Measurements from ENCODE around the gene DNAAF5.

Gene DNAAF5

DNA sequence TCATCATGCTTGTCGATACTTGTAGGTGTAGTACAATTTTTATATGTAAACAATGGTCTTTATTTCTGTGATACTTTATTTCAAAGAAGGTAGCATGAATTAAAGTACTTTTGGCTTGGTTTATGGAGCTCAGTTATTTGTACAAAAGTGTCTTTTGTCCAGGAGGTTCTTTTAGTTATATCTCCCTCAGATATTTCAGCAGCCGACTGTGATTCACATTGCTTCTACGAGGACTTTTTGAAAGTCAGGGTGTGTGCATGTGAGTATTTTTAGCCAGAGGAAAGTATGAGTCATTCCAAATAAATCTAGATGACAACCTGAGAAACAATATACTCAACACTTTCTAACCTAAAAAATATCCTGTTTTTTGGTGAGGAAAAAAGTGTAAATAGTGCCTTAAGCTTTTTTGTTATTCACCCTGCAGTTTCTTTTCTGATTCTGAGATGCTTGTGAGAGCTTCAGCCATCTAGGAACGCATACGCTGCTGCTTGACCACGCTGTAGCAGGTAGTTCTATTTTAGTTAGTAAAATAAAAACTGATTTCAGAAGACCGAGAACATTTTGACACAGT lies 105.2 kb downstream of the DNAAF5 start:
- peak in 1 of 58 donors; percentile 45 for DNase-seq

DNA sequence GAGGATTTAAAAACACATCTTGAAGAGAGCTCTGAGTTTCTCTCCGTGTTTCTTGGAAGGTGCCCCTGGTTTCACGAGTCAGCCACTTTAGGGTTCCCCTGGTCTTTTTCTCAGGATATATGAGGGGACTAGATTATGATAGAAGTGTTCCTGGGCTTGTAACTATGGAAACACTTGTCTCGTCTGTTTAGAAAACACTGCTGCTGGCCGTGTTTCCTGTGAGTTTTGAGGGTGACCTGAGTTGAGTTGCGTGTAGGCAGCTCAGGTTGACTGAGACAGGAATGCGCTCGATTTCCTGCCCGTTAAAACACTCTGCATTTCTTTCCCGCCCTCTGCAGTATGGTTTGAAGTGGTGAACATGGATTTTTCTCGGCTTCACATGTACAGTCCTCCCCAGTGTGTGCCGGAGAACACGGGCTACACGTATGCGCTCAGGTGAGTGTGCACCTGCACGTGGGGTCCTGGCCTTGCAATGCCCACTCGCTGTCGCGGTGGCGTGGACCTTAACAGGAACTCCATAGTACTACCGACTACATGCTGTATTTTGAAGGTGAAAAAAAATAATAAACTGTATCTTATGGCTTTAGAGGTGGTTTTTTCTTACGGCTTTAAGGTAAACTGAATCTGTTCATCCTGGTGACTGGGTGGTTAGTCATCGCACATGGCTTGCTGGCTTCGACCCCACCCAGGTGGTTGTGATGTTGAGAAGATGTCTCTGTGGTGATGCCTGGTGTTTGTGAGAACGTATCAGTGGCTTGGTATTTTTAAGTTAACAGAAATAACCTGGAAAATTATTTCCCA lies 105.9 kb downstream of the DNAAF5 start, which contains the start of gene SUN1:
Gene SUN1, plus strand, starts transcription at position 310 of the 801 bp plus-strand sequence. Its CDS starts 49 bp downstream, at position 359.
- DNase-seq, result no peak

DNA sequence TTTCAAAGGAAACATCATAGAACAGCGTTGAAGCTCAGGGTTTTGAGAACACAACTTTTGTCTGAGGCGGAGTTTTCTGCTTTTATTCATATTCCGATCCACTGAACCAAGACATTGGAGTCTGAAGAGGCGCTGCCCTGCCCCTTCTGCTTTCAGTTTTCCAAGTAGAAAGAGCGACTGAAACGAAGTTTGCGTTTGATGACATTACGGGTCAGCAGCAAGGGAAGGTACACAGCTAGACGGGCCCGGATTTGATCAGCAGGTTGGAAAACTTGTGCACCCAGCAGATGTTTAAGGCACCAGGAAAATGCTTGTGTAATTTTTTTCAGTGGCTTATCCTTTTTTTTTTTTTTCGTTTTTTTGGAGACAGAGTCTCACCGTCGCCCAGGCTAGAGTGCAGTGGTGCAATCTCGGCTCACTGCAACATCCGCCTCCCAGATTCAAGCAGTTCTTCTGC lies 106.5 kb downstream of the DNAAF5 start:
- no peak for DNase-seq

DNA sequence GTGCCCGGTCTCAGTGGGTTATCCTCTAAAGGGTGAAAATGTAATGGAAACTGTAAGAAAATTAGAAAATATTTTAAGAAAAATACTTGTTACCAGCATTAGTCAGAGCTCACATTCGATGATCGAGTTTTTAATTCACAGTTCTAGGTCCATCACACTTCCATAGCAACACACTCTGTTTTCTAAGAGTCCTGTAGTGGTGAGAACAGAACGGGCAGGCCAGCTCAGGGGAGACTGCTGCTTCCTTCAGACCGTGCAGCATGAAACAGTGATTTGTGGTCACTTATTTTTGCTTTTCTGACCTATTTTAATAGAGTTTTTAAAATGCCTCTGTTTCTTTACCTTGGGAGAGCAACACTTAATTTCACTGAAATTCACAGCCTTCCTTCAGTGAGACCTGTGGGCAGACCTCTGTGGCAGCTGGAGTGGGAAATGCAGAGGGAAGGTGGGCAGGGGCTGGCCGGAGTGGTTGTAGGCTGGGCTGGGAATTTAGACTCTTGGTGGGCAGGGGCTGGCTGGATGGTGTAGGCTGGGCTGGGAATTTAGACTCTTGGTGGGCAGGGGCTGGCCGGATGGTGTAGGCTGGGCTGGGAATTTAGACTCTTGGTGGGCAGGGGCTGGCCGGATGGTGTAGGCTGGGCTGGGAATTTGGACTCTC lies 107.2 kb downstream of the DNAAF5 start:
- peak in 2 of 58 donors; percentile 8 to 22 for DNase-seq

DNA sequence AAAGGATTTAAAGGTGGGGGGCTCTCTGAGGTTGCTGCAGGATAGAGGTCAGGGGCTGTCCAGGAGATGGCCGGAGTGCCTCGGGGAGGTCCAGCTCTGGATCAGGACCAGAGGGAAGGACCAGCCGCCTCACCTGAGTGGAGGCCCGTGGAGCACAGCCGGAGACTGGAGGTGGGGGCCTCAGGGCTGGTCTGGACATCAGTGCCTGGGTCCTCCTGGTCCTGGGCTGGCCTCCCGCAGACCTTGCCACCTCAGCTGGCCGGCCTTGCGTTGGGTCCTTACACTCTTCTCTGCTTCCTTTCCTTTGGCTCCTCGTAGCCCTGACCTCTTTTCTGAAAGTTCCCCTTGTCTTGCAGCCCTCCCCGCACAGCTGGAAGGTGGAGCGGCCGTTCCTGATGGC lies 107.8 kb downstream of the DNAAF5 start:
- no peak for DNase-seq

DNA sequence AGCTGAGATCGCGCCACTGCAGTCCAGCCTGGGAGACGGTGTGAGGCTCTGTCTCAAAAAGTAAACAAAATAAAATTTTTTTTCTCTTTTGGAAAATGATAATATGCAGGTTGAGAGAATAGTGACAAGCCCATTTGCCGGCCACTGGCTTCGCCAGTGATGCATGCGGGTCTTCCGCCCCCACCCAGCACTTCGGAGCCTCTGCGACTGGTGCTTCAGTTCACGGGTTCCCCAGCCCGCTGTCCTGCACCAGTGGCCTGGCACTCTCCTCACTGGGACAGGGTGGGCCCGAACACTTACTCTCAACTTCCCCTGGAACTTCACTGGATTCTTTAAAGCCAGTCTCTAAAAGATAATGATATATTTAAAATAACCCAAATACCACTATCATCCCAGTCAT lies 108.5 kb downstream of the DNAAF5 start:
- DNase-seq, result no peak

DNA sequence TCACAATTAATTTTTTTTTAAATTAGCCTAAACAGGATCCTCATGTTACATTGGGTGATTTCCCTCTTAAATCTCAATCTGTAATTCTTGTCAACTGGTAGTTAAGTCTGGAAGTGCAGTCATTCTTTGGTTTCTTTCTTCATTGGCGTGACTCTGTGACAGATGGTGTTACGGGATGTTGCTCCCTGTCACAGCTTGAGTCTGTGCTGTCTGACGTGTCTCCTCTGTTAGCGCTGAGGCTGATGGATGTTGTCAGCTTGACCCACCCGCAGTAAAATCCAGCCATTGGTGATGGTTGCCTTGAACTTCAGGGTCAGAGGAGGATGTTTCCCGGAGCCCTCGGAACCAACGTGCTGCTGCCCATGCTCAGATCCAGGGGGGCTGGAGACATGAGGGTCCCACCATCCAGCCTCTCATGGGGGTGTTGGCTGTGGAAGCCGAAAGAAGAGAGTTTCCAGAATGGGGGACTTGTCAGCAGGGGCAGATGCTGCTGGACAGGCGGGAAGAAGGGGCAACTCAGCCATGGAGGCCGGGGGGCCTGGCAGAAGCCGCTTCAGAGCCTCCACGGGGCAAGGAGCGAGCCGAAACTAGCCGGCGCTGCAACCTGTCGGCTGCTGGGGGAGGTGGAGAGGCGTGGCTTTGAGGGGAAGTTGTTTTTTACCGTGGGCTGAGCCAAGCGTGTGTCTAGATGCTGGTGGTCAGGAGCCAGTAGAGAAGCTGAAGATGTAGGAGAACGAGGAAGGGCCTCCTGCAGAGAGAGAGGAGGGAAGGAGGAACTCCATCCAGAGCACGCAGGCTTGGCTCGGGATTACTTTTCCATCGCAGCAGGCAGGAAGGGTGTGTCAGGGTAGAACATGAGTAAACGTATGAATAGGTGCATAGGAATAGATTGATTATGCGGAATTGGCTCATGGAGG lies 109.2 kb downstream of the DNAAF5 start:
- DNase-seq, result peak in 1 of 58 donors; percentile 13

All from anterior cingulate cortex (tissue), 58 donors.